ENCODE measurements around the gene TTLL1.
A peak's percentile ranks its signal among the peaks of the same experiment; 100 is the strongest.

The TTLL1 gene

DNA sequence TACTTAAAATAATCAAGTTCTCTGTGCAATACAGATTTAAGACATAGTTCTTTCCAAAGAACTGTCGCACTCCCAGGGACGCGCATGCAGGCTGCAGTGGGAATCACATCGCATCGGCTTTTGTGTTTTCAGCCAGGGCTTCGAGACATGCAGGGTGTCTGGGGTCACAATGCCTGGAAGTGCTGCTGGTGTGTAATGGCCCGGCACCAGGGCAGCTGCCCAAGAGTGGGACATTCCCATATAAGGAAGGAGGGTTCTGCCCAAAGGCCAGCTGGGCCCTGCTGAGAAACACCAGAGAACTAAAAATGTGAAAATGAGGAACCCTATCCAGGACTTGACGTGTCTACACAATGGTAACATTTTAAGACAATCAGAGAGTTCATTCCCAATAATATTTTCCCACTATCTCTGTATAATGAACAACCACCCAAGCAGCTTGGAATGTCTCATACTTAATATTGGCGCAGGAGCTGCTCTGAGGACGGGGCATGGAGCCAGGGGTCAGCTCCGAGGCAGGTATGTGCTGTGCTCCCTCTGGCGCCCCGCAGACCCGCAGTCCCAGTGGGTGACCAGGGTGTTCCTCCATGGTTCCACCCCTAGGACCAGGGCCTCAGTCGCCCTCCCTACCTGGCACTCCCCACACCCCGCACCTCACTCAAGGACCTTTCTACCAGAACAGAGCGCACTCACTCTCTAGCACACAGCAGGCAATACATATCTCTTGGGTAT, 42.7 kb upstream of the TTLL1 start:
- no peak for DNase-seq (ENCODE audit: low spot score)
- TF ChIP-seq CTCF (IDR thresholded peaks at IDR 0.05; ENCODE audit: extremely low read depth, insufficient read depth, missing control alignments): no peak
- in situ Hi-C loops (cut with MboI; ENCODE audit: low pct_unique_long_range_greater_than_20kb, low sequenced_read_pairs, unreplicated experiment): no loop called here

DNA sequence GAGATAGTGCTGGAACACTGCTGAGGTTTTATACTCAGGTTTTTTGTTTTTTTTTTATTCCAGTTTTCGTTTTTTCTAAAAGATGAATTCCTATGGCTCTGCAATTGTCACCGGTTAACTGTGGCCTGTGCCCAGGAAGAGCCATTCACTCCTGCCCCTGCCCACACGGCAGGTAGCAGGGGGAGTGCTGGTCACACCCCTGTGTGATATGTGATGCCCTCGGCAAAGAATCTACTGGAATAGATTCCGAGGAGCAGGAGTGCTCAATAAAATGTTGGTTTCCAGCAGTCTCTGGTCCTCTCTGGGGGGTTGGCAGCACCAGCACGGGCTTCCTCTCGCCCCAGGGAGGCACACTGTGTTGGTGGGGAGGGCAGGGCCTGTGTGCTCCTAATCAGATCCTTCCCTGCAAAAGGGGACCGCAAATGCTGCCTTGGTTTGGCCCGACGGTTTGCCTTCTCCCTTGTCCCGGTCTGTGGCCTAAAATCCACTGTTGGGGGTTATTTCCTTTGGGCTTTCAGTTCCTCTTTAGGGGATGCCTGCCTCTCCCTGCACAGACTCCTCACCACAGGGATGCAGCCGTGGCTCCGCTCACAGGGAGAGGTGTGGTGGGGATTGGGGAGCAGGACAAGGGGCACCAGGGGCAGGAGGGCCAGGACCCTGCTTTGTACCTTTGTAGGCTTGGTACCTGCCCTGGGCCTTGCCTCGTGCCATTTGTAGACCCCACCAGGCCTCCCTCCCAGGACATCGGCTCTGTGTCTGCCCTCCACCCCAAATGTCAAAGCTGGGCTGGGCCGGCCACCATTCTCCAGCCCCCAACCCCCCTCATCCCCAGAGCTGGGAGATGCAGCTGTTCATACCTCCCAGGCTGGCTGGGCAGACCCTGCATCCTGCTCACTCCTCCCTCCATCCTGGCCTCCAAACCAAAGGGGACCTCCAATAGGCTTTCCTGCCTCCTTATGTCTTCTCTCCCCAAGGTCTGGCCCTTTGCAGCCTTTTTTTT, 40.5 kb upstream of the TTLL1 start:
- in situ Hi-C loops (cut with MboI; ENCODE audit: low pct_unique_long_range_greater_than_20kb, low sequenced_read_pairs, unreplicated experiment): no loop called here
- DNase-seq (ENCODE audit: low spot score): no peak
- TF ChIP-seq CTCF (IDR thresholded peaks at IDR 0.05; ENCODE audit: extremely low read depth, insufficient read depth, missing control alignments): no peak

DNA sequence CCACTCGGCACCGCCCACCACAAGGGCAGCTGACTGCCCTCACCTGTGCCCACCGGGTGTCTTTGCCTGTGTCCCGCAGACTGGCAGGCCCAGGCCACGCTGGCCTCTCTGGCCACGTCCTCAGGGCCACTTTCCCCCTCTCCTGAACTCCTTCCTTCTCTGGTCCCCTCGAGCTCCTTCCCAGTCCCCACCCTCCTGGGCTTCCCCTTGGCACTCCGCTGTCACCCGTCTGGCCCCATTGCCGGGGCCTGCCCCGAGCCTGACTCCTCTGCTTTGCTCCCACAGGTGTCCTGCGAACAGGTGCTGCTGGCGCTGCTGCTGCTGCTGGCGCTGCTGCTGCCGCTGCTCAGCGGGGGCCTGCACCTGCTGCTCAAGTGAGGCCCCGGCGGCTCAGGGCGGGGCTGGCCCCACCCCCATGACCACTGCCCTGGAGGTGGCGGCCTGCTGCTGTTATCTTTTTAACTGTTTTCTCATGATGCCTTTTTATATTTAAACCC, 39.8 kb upstream of the TTLL1 start:
- in situ Hi-C loops (cut with MboI; ENCODE audit: low pct_unique_long_range_greater_than_20kb, low sequenced_read_pairs, unreplicated experiment): no loop called here
- peak; percentile 53 for DNase-seq (ENCODE audit: low spot score)
- TF ChIP-seq CTCF (IDR thresholded peaks at IDR 0.05; ENCODE audit: extremely low read depth, insufficient read depth, missing control alignments): no peak

DNA sequence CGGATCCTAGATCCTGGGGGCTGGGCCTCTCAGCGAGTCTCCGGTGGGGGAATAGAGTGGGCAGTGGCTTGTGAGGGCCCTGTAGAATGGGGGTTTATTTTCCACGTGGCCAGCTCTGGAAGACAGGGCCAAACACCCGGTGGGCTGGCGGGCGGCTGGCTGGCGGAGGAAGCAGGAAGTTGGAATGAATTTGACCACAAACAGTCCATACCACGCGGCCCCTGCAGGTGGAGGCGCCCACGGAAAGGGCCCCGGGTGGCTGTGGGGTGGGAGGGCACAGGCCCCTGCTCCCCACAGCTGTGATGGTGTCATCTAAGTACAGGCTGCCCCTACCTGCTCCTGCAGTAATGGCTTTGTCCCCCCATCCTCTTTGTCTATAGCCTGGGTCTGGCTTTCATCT, 38.9 kb upstream of the TTLL1 start:
- TF ChIP-seq CTCF (IDR thresholded peaks at IDR 0.05; ENCODE audit: extremely low read depth, insufficient read depth, missing control alignments): no peak
- DNase-seq (ENCODE audit: low spot score): no peak
- in situ Hi-C loops (cut with MboI; ENCODE audit: low pct_unique_long_range_greater_than_20kb, low sequenced_read_pairs, unreplicated experiment): no loop called here

GRCh38 chr22:43127166-43127908, 38.1 kb upstream of the TTLL1 start:
- no peak for TF ChIP-seq CTCF (IDR thresholded peaks at IDR 0.05; ENCODE audit: extremely low read depth, insufficient read depth, missing control alignments)
- in situ Hi-C loops (cut with MboI; ENCODE audit: low pct_unique_long_range_greater_than_20kb, low sequenced_read_pairs, unreplicated experiment): no loop called here
- no peak for DNase-seq (ENCODE audit: low spot score)
